CD1c-positive myeloid dendritic cell (primary cell): ENCODE measurements around the gene IFNLR1.

Experiments used
- DNase-seq: peaks from one replicate; pipeline ENCODE4 v3.0.0-alpha.2; 2016; ENCODE audit errors: extremely low spot score

The IFNLR1 gene

DNA sequence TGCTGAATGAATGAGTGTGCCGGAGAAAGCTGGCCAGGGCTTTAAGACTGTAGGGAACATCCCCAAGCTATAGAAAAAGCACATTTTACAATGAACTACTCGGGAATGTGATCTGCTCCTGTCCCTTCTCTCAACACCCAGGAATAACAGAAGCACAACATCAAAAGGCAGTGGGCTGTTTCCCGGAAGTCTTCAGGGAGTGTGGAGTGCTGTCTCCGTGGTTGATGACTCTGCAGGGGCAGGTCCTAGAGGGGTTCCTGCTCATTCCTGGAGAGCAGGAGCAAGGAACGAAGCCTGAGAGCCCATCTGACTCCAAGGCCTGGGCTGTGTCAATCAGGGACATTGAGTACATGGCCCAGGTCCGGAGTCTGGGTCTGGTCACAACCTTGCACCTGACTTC, 39.3 kb downstream of the IFNLR1 start:
- no peak for DNase-seq

DNA sequence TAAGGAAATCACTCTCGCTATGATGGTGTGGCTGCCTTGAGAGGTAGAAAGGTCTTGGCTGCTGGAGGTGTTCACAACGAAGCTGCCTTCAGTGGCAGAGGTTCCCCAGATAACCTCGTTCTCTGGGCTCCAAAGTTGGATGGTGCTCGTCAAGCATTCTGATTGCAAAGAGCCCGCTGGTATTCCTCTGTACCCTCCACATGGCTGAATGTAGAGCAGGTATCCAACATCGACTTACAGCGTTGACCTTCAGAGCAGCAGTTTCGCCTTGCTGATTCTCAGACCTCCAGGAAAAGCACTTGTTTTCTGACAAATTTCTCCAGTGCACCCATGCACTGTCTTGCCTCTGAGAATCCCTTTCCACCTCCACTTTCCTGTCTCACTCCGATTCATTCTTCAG, 39.9 kb downstream of the IFNLR1 start:
- DNase-seq = no peak

DNA sequence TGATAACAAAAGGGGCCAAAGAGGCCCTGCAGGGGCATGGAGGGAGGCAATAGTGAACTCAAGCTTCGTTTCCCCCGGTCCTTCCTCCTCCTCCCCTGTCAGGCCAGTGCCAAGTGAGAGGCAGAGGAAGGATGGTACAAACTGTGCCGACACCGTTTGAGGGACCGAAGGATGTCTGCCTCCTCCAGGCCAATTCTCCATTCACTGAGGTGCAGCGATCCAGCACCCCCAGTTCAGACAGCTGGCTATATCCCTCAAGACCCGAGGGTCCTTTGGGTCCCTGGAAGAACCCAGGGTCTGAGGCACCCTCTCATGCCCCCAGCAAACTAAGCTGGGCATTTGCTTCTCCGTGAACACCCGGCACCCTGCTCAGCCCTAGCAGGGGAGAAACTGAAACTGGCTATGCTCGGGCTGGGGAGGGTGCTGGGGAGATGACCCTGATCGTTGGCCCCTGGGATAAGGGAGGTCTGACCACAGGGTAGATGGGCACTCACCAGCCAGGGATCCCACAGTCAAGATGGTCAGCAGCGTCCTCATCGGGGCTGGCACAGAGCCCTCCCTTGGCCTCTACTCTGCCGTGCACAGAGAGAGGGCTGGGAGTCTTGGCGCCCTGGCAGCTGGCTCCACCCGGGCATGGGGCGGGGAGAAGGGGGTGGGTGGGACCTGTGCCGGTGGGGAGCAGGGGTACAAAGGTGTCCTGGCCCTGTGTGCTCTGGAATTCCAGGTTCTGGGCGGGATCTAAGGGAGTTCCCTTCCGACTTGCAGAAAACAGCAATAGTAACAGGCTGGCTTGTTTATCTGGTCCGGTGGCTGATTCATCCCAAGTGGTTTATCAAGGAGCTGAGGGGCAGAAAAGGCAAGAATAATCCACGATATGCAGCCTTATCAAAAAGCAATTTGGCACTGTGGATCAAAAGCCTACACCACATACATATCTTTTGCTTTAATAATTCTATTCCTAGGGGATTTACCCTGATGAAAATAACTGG, 44.2 kb downstream of the IFNLR1 start, which contains the start of gene IL22RA1:
TSS of gene IL22RA1 (minus strand) at position 595 of the 989 bp plus-strand sequence. CDS start at position 537, 58 bp downstream.
- no peak for DNase-seq

DNA sequence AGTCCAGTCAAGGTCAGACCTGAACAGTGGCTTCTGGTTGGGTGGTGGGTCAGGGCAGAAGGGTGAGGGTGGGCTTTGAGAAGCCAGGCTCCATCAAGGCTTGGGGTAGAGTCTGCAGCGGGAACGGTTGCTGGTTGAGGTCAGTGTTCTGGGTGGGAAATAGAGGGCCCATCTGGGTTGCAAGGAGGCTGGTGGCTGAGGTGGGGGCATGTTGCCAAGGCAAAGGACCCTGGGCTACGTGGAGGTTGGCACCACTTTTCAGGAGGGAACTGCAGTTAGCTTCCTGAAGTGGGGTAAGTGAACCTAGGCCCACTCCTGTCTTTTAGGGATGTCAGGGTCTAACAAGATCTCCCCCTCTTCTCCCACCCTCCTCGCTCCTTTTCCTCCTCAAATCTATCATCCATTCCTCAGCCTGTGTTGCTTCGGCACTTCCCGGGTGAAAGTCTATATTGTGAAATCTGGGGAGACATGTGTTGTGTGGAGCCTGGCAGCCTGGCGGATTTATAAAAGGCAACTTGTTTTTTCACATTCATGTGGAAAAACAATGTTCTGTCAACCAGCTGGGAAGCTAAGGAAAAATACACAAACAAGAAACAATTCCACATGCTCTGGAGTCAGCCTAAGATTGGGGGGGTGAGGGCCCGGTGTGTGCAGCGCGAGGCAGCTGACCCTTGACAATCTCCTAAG, 45.6 kb downstream of the IFNLR1 start:
- no peak for DNase-seq

DNA sequence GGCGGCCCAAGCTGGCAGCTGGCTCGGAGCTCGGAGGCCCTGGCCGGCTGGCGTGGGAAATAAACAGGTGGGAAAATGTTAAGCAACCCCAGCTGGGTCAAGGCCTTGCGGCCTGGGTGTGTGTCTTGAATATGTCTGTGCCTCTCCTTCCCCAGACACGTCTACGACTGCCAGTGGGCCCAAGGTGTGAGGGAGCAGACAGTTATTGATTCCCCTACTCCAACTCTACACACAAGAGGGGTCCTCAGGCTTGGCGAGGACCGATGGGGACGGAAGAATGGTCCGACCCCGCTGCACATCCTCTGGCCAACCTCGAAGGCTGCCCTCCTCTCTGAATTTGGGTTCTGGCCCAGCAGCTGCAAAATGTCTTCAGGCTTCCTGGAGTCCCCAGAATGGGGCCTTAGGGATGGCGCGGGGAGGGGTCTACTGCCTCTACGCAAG, 46.3 kb downstream of the IFNLR1 start:
- DNase-seq = no peak

DNA sequence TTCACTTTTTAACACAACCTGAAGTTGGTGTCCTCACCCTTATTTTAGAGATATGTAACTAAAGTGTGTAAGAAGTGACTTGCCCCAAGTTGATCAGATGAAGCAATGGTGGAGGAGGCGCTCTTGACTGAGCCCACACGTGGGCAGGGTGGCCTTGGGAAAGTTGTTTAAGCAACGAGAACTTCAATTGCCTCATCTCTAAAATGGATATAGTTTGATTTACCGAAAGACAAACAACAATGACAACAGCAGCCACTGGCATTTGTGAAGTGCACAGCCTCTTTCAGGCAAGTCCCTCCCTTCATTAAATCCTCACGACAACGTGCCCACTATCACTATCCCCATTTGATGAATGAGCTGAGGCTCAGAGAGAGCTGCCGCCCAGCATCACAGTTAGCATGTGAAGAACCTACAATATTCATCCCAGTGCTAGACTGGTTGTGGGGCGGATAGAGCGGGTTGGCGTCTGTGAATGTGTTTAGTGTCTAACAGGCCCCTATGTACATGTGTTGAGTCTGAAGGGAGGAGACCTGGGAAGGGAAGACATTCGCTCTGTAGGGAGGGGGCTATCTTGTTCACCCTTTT, 47.2 kb downstream of the IFNLR1 start:
- no peak for DNase-seq

DNA sequence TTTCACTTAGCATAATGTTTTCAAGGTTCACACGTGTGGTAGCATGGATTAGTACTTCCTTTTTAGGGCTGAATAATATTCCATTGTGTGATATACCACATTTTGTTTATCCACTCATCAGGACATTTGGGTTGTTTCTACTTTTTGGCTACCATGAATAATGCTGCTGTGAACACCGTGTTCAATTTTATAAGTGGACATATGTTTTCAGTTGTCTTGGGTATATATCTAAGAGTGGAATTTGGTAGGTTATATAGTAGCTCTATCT, 47.9 kb downstream of the IFNLR1 start:
- no peak for DNase-seq

DNA sequence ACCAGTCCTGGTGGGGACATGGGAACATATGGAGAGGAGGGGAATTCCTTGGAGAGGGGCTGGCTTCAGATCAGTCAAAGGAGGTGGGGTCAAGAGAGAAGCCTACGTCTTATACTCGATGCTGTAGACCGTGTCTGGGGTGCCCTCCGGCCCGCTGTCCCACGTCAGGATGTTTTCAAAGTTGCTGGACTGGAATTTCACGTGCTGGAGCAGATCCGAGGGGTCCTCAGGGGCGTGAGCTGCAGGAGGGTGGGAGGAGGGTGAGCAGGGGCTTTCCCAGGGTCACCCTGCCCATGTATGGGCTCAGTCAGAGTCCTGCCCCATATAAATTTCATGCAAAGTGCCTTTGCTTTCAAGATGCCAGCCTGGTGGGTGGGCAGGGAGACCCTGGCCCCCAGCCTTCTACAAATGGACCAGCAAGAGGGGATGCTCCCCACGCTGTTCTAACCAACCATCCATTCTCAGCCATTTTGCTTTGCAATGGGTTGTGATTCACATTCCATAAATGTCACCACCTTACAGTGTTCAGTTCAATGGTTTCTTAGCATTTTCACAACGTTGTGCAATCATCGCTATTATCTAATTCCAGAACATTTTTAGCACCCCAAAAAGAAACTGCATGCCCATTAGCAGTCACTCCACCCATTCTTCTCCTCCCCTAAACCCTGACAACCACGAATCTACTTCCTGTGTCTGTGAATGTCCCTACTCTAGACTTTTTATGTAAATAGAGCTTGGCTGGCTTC, 48.4 kb downstream of the IFNLR1 start:
- DNase-seq = no peak

DNA sequence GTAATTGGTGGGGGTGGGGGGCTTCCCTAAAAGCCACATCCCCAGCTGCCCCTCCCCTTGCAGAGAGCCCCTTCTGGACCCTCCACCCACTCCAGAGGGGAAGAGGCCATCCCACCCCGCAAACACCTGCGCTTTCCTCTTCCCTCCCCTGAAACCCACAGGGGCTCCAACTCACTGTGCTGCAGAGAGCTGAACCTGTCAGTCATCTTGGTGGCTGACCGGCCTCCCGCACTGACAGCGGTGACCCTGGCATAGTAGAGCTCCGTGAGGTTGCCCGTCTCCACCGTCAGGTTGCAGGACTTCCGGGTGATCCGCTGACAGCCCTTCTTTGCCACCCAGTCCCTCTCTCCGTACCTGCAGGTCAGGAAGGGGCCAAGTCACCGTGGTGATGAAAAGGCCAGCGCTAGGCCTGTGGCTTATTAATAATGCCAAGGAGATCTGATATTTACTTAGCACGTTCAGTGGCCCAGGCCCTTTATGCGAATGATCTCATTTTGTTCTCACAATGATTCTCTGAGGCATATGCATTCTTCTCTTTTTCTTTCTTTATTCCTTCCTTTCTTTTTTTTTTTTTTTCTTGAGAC, 50.0 kb downstream of the IFNLR1 start:
- DNase-seq = no peak

DNA sequence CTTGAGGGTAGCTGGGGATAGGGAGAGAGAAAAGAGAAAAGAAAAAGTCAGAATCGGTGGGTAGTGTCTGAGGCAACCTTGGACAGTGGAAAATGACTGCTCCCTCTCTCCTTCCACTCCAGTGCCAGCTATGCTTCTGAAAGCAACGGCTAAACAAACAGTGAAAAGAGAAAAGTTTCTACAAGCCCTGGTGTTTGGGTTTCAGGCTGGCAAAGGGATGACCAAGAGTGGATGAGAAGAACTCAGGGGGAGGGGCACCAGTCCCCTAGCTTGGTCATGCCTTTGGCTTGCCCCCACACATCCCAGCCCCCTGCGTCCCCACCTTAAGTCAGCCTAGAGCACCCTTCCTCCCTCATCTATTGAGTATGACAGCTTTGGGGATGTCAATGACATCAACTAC, 52.7 kb downstream of the IFNLR1 start:
- no peak for DNase-seq

DNA sequence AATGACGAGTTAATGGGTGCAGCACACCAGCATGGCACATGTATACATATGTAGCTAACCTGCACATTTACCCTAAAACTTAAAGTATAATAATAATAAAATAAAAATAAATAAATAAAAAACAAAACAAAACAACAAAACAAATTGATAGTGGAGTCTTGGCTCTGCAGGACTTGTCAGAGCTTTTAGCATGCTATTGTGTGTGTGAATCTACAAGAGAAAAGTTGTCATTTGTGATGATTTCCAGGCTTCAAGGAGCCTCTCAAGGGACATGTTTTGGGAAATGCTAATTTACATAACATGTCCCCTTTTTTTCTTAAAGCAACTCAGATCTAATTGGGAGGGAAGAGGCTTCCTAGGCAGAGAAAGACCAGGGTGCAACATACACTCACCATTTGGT, 53.3 kb downstream of the IFNLR1 start:
- no peak for DNase-seq

DNA sequence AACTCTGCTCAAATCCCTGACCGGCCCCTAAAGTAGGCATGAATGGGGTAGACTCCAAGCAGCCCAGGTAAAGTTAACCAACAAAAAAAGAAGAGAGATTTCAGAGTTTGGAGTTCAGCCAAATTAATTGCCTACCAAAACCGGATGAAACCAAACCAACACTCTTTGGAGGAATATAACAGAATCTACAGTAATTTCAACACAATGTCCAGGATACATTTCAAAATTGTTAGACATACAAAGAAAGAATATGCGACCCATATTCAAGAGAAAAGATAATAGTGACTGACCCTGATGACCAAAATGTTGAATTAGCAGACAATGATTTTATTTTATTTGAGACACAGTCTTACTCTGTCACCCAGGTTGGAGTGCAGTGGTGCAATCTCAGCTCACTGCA, 56.7 kb downstream of the IFNLR1 start:
- no peak for DNase-seq

DNA sequence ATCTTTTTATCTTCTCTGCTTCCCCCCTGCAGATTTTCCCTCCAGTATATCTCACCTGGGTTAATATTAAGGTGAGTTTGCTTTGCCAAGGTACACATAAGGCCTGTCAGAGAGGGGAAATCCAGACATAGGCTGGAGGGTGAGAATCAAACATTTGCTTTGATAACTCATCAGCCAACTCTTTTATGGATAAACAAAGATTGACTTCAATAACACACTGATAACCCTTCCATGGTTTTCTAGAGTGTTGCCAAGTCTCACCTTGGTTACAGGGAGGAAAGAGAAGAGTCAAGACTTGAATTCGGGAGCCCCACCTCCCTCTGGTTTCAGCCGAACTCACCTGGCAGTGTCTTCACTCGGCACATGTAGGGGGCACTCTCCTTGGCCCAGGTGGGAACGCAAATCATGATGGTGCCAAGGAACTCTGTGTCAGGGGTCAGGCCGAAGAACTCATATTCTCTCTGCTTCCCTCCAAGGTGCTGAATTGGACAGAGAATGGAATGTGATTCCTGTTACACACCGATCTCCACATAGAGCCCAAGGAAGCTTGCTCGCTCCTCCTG, 59.2 kb downstream of the IFNLR1 start:
- no peak for DNase-seq

DNA sequence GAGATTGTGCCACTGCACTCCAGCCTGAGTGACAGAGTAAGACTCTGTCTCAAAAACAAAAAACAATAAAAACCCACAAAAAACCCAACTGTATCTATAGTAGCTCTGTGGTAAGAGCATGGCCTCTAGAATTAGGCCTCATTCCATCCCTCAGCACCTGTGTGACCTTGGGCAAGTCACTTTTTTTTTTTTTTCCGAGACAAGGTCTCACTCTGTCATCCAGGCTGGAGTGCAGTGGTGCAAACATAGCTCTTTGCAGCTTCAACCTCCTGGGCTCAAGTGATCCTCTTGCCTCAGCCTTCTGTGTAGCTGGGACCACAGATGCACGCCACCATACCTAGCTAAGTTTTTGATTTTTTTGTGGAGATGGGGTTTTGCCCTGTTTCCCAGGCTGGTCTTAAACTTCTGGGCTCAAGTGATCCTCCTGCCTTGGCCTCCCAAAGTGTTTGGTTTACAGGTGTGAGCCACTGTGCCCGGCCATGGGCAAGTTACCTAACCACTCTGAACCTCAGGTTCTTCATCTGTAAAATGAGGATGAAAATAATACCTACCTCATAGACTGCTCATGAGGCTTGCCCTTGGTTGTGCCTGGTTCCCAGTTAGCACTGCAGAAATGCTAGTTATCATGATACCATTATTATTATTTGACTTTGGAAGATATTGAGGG, 59.8 kb downstream of the IFNLR1 start:
- no peak for DNase-seq

DNA sequence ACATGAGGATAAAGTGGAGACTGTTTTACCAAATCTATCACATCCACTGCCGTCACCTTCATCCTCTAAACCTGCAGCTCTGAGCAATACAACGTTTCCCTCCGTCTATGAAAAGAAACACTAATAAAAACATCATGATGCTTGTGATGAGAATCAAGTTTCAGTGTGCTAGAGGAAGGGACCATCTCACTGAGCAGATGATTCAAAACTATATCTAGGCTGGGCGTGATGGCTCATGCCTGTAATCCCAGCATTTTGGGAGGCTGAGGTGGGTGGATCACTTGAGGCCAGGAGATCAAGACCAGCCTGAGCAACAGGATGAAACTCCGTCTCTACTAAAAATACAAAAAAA, 60.4 kb downstream of the IFNLR1 start:
- no peak for DNase-seq

DNA sequence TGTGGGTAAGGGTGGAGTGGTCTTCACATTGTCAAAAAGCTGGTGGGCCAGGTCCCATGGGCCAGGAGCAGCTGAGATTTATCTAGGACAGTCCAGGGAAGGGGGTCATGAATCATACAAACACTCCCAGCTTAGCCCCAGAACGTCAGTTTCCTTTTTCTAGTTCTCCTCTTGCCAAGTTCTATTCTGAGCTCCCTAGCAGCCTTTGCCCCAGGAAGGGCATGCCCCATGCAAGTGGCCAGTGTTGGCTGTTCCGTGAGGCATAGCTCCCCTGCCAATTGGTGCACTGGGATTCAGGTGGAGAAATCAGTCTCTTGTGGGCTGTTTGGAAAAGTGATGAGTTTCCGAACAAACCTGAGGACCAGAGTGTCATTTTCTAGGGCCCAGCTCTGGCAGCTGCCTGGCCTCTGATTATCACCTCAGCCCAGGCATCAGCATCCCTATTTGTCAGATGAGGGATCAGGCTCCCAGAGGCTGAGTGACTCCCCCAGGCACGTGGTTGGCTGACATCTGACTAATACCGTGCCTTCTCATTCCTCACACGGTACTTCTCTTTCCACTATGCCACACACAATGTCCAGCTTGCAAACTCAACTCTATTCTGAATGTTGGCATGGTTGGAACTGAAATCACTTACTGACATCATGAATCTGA, 60.9 kb downstream of the IFNLR1 start:
- DNase-seq = peak; percentile 45

DNA sequence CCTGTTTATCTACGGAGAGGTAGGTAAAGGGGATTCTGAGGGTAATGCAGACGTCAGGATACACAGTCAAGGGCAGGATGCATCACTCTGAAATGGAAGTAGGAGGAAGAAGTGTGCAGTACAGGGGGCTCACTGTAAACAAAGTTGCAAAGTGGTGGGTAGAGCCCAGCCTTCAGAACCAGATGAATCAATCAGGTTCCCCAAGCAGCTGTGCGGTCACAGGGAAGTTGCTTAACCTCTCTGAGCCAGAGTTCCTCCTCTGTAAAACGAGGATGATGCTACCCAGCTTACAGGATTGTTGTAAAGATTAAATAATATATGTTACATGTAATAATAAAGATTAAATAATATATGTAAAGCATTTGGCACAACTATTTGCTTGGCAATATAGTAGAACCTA, 61.6 kb downstream of the IFNLR1 start:
- peak; percentile 20 for DNase-seq

DNA sequence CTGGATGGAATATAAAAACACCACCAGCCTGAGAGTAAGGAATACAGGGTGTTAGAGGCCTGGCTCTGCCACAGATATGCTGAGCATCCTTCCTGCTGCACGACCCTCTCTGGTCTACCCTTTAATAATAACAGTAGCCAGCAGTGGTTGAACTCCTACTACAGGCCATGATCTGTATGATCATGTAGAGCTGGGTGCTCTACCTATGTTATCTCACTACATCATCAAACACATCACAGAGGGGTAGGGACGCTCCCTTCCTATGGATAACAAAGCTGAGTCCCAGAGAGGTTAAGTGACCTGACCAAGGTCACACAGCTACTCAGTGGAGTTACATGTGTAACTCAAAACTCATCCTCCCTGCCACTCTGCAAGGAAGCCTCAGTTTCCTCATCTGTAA, 62.1 kb downstream of the IFNLR1 start:
- DNase-seq = no peak

DNA sequence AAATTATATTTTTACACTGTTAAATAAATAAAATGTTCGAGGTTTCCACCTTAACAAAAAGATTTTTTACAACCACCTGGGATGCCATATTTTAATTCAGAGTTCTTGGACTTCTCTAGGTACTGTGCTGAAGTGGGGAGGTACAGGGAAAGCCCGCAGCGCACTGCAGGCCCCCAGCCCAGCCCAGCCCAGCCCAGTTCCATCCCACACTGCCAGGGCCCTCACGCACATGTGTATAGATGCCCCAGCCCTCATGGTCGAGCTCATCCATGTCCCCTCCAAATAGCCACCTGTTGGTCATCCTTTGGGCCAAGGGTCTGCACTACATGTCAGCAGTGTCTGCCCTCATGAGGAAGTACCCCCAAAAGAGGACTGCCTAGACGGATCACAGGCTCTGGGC, 63.5 kb downstream of the IFNLR1 start:
- no peak for DNase-seq

DNA sequence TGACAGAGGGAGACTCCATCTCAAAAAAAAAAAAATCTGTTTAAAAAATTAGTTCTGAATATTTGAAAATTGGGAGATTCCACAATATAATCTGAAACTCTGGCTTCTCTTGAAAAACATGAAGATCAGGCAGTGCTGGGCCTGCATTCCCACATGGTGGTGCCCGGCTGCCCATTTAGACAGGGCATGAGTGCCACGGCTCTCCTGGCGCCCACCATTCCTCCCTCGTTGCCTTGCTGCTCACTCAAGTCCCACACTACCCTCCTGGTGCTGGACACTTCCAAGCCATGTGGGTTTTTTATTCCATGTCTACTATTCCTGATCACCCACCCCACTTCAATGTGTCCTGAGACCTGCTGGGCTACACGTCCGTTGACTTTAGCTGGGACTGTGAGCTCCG, 64.3 kb downstream of the IFNLR1 start:
- no peak for DNase-seq
